GM19043 (cell line): ENCODE measurements around the gene EIPR1.
"Not testable (repeated sequence)": the region's sequence is repeated elsewhere in the genome, so short reads cannot be mapped to it uniquely, and the experiment has no call there.

Source experiments
- ATAC-seq: cut with Tn5 transposase; IDR thresholded peaks from one replicate; pipeline ENCODE4 v1.9.1; 2021; ENCODE audit warnings: low read depth; ENCODE audit not compliant: unreplicated experiment

Gene EIPR1

DNA sequence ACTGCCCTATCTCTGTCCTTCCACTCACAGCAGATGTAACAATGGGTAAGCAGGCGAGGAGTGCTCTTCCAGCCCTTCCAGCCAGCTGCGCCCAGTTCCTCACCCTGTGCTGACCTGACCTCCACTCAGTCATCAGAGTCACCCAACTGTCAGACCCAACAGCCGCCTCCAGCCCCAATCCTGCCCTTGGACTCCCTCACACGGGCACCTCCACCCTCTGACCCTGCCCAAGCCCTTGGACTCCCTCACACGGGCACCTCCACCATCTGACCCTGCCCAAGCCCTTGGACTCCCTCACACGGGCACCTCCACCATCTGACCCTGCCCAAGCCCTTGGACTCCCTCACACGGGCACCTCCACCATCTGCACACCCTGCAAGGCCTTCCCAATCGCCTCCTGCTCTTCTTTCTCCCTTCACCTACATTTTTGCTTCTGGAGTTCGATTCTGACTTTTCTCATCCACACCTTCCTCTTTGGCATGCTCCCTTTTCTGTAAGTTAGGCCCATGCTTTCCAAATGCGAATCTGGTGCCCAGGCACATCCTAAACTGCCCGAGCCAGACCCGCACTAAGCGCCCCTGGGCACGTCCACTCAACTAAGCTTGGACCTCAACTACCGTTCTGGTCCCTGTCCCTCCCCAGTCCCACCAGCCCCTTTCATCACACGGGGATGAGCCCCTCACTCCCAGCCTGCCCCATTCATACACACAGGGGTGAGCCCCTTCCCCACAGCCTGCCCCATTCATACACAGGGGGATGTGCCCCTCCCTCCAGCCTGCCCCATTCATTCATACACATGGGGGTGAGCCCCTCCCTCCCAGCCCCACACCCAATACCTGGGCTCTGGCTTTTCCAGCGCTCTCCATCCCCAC is 15.9 kb downstream of the EIPR1 start:
- ATAC-seq, result no peak

GRCh38 chr2:3357926-3358325 is 19.7 kb downstream of the EIPR1 start:
- ATAC-seq, result no peak

DNA sequence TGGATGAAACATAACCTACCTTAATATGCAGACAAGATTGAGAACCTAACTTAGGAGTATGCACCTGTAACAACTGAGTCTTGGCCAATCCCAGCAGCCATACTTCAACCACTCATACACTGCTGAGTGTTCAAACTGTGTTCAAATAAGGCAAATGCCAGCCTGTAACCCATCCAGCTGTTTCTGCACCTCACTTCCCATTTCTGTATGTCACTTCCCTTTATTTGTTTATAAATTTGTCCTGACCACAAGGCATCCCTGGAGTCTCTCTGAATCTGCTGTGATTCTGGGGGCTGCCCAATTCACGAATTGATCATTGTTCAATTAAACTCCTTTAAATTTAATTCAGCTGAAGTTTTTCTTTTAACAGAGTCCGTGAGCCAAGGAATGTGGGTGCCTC is 20.2 kb downstream of the EIPR1 start:
- ATAC-seq, result not testable (repeated sequence)

DNA sequence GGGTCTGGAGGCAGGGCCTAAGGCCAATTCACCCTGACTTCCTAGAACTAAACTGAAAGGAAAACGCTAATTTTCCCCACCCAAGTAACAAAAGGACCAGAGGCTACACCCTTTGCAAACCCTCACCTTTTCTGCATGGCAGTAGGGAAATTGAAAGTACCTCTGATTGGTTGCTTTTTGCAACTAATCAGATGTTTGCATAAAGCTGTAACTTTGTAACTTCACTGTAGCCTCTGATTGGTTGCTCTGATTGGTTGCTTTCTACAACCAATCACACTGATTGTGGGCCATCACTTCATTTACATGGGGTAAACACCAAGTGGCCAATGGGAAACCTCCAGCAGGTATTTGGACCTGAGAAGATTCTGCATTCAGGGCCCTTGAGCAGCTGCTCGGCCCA is 20.8 kb downstream of the EIPR1 start:
- ATAC-seq, result no peak

- no peak for ATAC-seq
Measured at GRCh38 chr2:3355951-3356569, 21.6 kb downstream of the EIPR1 start.

- no peak for ATAC-seq
Measured at GRCh38 chr2:3354986-3355385, 22.6 kb downstream of the EIPR1 start.

- ATAC-seq, result no peak
Measured at GRCh38 chr2:3349211-3349693, 28.4 kb downstream of the EIPR1 start.

GRCh38 chr2:3348767-3349166 is 28.9 kb downstream of the EIPR1 start:
- no peak for ATAC-seq

DNA sequence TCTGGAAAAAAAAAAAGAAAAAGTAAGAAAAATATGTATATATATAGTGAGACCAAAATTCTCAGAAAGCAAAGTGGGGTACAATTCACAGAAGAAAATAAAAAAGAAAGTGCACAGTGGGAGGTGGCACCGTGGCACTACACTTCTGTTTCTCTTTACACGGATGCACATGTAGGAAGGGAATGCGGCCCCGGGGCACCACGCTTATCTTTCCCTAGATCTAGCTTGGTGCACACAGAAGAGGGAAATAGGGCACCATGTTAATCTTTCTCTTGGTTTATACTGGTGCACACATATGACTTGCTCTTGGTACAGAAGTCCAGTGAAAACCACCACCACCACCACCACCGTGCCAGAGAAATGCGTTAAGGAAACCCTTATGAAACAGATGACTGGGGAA is 32.0 kb downstream of the EIPR1 start:
- no peak for ATAC-seq

GRCh38 chr2:3344897-3345296 is 32.7 kb downstream of the EIPR1 start:
- ATAC-seq, result no peak

DNA sequence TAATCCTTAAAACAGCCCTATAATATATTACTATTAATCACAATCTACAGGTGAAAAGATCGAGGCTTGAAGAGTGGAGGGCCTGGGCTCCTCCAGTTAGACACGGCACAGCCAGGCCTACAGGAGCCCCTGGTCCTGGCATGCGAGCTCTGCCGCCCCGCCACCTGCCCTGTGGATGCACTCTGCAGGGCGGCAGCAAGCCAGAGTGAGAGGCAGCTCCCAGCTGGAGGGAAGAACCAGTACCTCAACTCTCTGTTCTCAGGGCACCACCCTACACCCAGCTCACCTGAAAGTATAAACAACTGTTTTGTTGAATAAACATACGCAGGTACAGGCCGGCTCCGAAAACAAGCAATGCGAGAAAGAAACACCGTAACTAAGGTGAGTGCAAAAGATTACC is 34.6 kb downstream of the EIPR1 start:
- ATAC-seq, result no peak

GRCh38 chr2:3342324-3342723 is 35.3 kb downstream of the EIPR1 start:
- no peak for ATAC-seq

DNA sequence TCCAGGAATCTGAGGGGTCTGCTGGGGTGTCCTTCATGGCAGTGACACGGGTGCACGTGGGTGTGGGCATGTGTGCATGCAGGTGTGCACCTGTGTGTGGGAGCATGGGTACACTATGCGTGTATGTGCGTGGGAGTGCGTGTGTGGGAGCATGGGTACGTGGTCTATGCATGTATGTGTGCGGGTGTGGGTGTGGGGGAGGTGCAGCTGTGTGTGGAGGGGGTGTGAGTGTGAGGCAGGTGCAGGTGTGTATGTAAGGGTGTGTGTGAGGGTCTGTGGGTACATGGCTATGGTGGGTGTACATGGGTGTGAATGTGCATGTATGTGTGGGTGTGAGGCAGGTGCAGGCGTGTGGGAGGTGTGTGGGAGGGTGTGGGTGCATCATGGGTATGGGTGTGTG is 36.3 kb downstream of the EIPR1 start:
- no peak for ATAC-seq

DNA sequence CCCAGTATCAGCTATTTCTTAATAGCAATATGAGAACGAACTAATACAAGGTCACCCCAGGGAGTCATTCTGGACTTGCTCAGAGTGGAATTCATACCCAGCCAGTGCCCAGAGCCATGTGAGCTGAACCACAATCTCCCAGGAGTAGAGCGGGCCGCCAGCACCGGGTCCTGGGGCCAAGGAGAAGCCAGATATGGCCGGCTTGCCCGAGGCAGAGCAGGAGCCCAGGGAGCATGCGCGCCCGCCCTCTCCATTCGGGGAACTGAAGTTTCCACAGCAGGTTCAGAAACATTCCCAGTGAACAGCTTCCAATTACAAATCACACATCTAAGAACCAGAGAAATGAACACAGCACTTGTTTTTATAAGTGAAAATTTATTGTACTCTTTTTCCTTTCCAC is 37.5 kb downstream of the EIPR1 start:
- ATAC-seq, result no peak

DNA sequence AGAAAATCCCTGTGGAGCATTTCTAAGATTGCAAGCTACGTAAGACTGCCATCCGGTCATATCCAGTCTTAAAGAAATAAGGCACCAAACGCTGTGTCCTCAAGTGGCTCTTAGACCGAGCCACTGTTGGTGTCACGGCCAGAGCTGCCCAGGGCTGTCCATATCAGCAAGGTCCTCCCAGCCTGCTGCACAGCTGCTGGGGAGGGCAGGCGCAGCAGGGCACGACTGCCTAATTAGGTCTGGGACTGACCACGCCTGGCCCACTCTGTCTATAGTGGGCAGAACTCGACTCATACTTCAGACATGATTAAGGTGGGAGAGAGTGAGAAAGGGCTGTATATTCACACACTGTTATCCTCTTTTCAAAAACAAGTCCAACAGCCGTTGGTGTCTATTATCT is 39.3 kb downstream of the EIPR1 start:
- ATAC-seq, result no peak

- no peak for ATAC-seq
Measured at GRCh38 chr2:3336844-3337243, 40.8 kb downstream of the EIPR1 start.

DNA sequence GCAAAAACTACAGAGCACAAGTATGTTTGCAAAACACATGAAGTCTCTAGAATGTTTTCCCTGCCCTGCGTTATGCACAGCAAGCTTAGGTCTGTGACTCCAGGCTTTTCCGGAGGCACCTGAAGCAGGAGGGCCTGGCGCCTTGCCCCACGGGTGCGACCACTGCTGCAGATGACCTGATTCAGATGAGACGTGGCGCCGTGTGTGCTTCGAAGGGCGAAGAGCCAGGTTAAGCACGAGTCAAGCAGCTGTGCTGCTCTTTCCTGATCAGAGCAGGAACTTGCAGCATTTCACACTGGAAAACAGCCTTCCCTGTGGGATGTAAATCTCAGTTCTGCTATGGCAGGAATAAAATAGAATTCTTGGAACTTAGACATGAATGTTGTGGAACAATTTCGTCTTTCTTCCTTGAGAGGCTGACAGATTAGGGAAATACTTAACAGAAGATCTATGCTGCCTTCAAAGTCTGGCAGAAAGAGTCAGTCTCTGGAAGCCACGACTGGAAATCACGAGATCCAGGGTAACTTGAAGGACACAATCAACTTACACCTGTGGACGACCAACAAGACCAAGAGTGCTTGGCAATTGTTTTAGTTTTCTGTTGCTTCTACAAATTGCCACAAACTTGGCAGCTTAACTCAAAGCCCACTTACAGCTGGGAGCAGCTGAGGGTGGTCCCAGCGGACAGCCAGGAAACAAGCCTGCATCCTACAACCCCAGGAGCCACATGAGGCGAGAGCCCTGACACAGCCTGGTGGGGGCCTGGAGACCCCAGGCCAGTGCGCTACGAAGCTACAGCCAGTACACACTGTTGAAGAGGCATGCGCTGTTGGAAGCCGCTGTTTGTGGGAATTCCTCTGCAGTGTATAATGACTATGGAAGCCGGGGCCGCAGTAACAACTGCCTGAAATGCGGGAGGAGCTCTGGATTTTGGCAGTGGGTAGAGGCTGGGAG is 42.9 kb downstream of the EIPR1 start:
- ATAC-seq, result no peak

GRCh38 chr2:3332133-3332532 is 45.5 kb downstream of the EIPR1 start:
- ATAC-seq, result no peak

- no peak for ATAC-seq
Measured at GRCh38 chr2:3329491-3329890, 48.1 kb downstream of the EIPR1 start.

GRCh38 chr2:3326871-3327270 is 50.7 kb downstream of the EIPR1 start:
- no peak for ATAC-seq

GRCh38 chr2:3326182-3326537 is 51.5 kb downstream of the EIPR1 start:
- no peak for ATAC-seq
